Esophagus squamous epithelium (tissue), 5 donors: Measurements from ENCODE around the gene KRTAP13-3. TPM values are rescaled to one million over a fixed set of nuclear protein-coding genes. Genes with fewer than 3 reads are reported as not detected.

Experiments
- DNase-seq: peaks from one replicate; lab custom pipeline; 2025; lab: John Stamatoyannopoulos, UW
- H3K27ac ChIP-seq, 4 donors: fragments of 200-600 bp; sonication (generic); one replicate each; pipeline ENCODE4 v1.5.1; 2016 to 2019; ENCODE audit warnings: mild to moderate bottlenecking in 1 of 4
- H3K27me3 ChIP-seq, 4 donors: fragments of 200-600 bp; sonication (generic); 1 replicate in 3 of 4; 2 replicates in 1 of 4; pipeline versions ENCODE4 v1.5.1 to v1.6.0; 2017 to 2021; ENCODE audit warnings: antibody characterized with exemption in 1 of 4
- H3K36me3 ChIP-seq, 3 donors: fragments of 200-600 bp; sonication (generic); one replicate each; pipeline ENCODE4 v1.5.1; 2016 to 2019
- H3K4me1 ChIP-seq, 3 donors: fragments of 200-600 bp; sonication (generic); one replicate each; pipeline ENCODE4 v1.5.1; 2017 to 2019
- H3K4me3 ChIP-seq, 4 donors: fragments of 200-600 bp; sonication (generic); 1 replicate in 3 of 4; 2 replicates in 1 of 4; pipeline ENCODE4 v1.5.1; 2016 to 2019; ENCODE audit warnings: mild to moderate bottlenecking in 2 of 4, moderate library complexity in 1 of 4
- H3K9me3 ChIP-seq, 3 donors: fragments of 200-600 bp; sonication (generic); one replicate each; pipeline ENCODE4 v1.5.1; 2016 to 2019
- CTCF ChIP-seq, 6 experiments: fragments of 450-650 bp in 4 of 6; fragments of 200-600 bp in 2 of 6; sonication (generic) in 2 of 6; IDR thresholded peaks; one replicate each; pipeline ENCODE4 v1.5.1; 2016 to 2019; ENCODE audit warnings: antibody characterized with exemption in 6 of 6, mild to moderate bottlenecking in 4 of 6, moderate library complexity in 4 of 6
- POLR2A ChIP-seq, 4 donors: fragments of 450-650 bp; IDR thresholded peaks; one replicate each; pipeline ENCODE4 v1.6.1; 2017; ENCODE audit warnings: antibody characterized with exemption in 4 of 4, mild to moderate bottlenecking in 4 of 4, moderate library complexity in 3 of 4
- WGBS, 2 donors: methylation state at CpG; one replicate each; pipeline ENCODE4 v1.1.5; 2018; 5-methylcytosine and 5-hydroxymethylcytosine counted together
- intact Hi-C: fragments of 100-400 bp; cut with DNase I; formaldehyde crosslinking; loops from one replicate; pipeline ENCODE4 v1.15.0; 2022
- total RNA-seq, 4 donors: library from RNA; depleted of rRNA; stranded (reverse); fragments of >200 nt; gene quantifications; one replicate each; pipeline ENCODE4 v1.1.0, GENCODE V29; 2016
- donor health status: DM: yes; HTN: yes; CAD: no.

Gene KRTAP13-3
- total RNA-seq, 4 donors from 2014 or later: not detected

GRCh38 chr21:30430170-30430655 lies 4.5 kb upstream of the KRTAP13-3 start, which contains the start of gene KRTAP13-4:
TSS of gene KRTAP13-4 (plus strand) at chr21:30430220. CDS start at chr21:30430276, 56 bp downstream.
- TF ChIP-seq CTCF (IDR thresholded peaks at IDR 0.05) (no peak), POLR2A (IDR thresholded peaks at IDR 0.05) (no peak)
- 66 to 75% methylated on average over 5 to 9 of the region's 9 CpGs for WGBS, 2 donors
- Histone ChIP-seq H3K4me1 (no peaks in the 10 kb centered on the region), H3K27ac (no peak within 1 kb of the TSS), H3K4me3 (no peak within 1 kb of the TSS), H3K36me3 (no peaks in the 10 kb centered on the region), H3K27me3 (no peaks in the 10 kb centered on the region), H3K9me3 (no peaks in the 10 kb centered on the region)
- DNase-seq: no peak
- intact Hi-C loops: no loop called here

GRCh38 chr21:30426731-30427130 lies 1.0 kb upstream of the KRTAP13-3 start:
- Histone ChIP-seq H3K4me3 (no peak overlapping the region), H3K27me3 (no peaks in the 10 kb centered on the region), H3K9me3 (no peaks in the 10 kb centered on the region), H3K36me3 (no peaks in the 10 kb centered on the region), H3K27ac (no peak overlapping the region), H3K4me1 (no peaks in the 10 kb centered on the region)
- DNase-seq: no peak
- no peak for TF ChIP-seq CTCF (IDR thresholded peaks at IDR 0.05)
- TF ChIP-seq POLR2A (IDR thresholded peaks at IDR 0.05): no peak
- 47 to 53% methylated on average over 3 of the region's 3 CpGs for WGBS, 2 donors
- intact Hi-C loops: no loop called here

- no peaks in the 10 kb centered on the region for H3K4me1 ChIP-seq
- no peak overlapping the region for H3K27ac ChIP-seq
- WGBS, 2 donors: 60 to 69% methylated on average over 5 of the region's 5 CpGs
- H3K27me3 ChIP-seq: no peaks in the 10 kb centered on the region
- intact Hi-C loops: no loop called here
- no peaks in the 10 kb centered on the region for H3K36me3 ChIP-seq
- no peak for DNase-seq
- no peak for TF ChIP-seq CTCF (IDR thresholded peaks at IDR 0.05)
- no peak for TF ChIP-seq POLR2A (IDR thresholded peaks at IDR 0.05)
- H3K4me3 ChIP-seq: no peak overlapping the region
- no peaks in the 10 kb centered on the region for H3K9me3 ChIP-seq
Observed at GRCh38 chr21:30415993-30416392, 9.7 kb downstream of the KRTAP13-3 start.

GRCh38 chr21:30408782-30409494 lies 16.8 kb downstream of the KRTAP13-3 start:
- 43 to 59% methylated on average over 6 to 11 of the region's 14 CpGs for WGBS, 2 donors
- Histone ChIP-seq H3K27ac (no peak overlapping the region), H3K9me3 (peaks cover 0 to 4% (median 0%) of the 10 kb centered on the region in 3 donors), H3K4me3 (peak overlapping the region in 1 of 4 donors; percentile 3), H3K27me3 (no peaks in the 10 kb centered on the region), H3K4me1 (no peaks in the 10 kb centered on the region), H3K36me3 (no peaks in the 10 kb centered on the region)
- intact Hi-C loops: no loop called here
- DNase-seq: no peak
- TF ChIP-seq POLR2A (IDR thresholded peaks at IDR 0.05) (no peak), CTCF (IDR thresholded peaks at IDR 0.05) (peak in 2 of 6 experiments; percentile 5 to 37)

GRCh38 chr21:30395731-30396130 lies 30.0 kb downstream of the KRTAP13-3 start, which contains the start of gene KRTAP13-1:
TSS of gene KRTAP13-1 (plus strand) at chr21:30396031. CDS start at chr21:30396087, 56 bp downstream.
- intact Hi-C loops: no loop called here
- TF ChIP-seq CTCF (IDR thresholded peaks at IDR 0.05) (no peak), POLR2A (IDR thresholded peaks at IDR 0.05) (no peak)
- no peaks in the 10 kb centered on the region for H3K4me1 ChIP-seq
- no peaks in the 10 kb centered on the region for H3K9me3 ChIP-seq
- no peaks in the 10 kb centered on the region for H3K27me3 ChIP-seq
- no peak within 1 kb of the TSS for H3K4me3 ChIP-seq
- 51 to 63% methylated on average over 4 of the region's 4 CpGs for WGBS, 2 donors
- no peak within 1 kb of the TSS for H3K27ac ChIP-seq
- H3K36me3 ChIP-seq: no peaks in the 10 kb centered on the region
- no peak for DNase-seq
